ENCODE data around the gene TNPO2. TPM values are rescaled to one million over a fixed set of nuclear protein-coding genes. Genes with fewer than 3 reads are reported as not detected.
"Not testable (repeated sequence)": the region's sequence is repeated elsewhere in the genome, so short reads cannot be mapped to it uniquely, and the experiment has no call there.

TNPO2 gene
- total RNA-seq, 2 donors from 2014 or later, result 106 to 113 TPM

DNA sequence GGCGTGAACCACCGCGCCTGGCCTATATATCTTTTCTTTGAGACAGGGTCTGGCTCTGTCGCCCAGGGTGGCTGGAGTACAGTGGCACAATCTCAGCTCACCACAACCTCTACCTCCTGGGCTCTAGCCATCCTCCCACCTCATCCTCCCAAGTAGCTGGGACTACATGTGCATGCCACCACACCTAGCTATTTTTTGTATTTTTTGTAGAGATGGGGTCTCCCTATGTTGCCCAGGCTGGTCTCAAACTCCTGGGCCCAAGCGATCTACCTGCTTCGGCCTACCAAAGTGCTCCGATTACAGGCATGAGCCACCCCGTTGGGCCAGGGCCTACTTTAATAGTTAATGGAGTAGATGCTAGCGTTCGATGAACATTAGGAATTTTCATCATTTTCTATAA lies 3.4 kb downstream of the TNPO2 start:
- peak overlapping the region; percentile 90 for H3K27ac Mint-ChIP-seq
- peaks cover 15% of the 10 kb centered on the region for H3K4me1 Mint-ChIP-seq
- Histone ChIP-seq H3K36me3 (ENCODE audit: control insufficient read depth, insufficient read depth, low read length) (peaks cover 38% of the 10 kb centered on the region), H3K27me3 (ENCODE audit: control insufficient read depth, insufficient read depth, low read length, poor library complexity, severe bottlenecking) (no peaks in the 10 kb centered on the region), H3K27ac (ENCODE audit: low read depth, low read length) (peak overlapping the region; percentile 92), H3K9ac (ENCODE audit: extremely low read depth, low read length, poor library complexity, severe bottlenecking) (no peak overlapping the region), H3K4me3 (ENCODE audit: low read length) (peak overlapping the region; percentile 96), H3K9me3 (ENCODE audit: control insufficient read depth, low read length) (no peaks in the 10 kb centered on the region), H3K4me1 (ENCODE audit: control insufficient read depth, insufficient read depth, low read length) (no peaks in the 10 kb centered on the region)
- DNase-seq, result no peak
- TF ChIP-seq, protein P1, sequence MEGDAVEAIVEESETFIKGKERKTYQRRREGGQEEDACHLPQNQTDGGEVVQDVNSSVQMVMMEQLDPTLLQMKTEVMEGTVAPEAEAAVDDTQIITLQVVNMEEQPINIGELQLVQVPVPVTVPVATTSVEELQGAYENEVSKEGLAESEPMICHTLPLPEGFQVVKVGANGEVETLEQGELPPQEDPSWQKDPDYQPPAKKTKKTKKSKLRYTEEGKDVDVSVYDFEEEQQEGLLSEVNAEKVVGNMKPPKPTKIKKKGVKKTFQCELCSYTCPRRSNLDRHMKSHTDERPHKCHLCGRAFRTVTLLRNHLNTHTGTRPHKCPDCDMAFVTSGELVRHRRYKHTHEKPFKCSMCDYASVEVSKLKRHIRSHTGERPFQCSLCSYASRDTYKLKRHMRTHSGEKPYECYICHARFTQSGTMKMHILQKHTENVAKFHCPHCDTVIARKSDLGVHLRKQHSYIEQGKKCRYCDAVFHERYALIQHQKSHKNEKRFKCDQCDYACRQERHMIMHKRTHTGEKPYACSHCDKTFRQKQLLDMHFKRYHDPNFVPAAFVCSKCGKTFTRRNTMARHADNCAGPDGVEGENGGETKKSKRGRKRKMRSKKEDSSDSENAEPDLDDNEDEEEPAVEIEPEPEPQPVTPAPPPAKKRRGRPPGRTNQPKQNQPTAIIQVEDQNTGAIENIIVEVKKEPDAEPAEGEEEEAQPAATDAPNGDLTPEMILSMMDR (conservative IDR thresholded peaks at IDR 0.05), result no peak
- no peaks in the 10 kb centered on the region for H3K27me3 Mint-ChIP-seq (ENCODE audit: insufficient read depth)
- 92 to 94% methylated on average over 4 to 10 of the region's 10 CpGs for WGBS, 2 experiments (ENCODE audit: insufficient coverage in 1 of 2, insufficient read length in 1 of 2)
- no peaks in the 10 kb centered on the region for H3K9me3 Mint-ChIP-seq
- H3K36me3 Mint-ChIP-seq (ENCODE audit: low read depth), result peaks cover 35% of the 10 kb centered on the region
- peak overlapping the region; percentile 95 for H3K4me3 Mint-ChIP-seq

DNA sequence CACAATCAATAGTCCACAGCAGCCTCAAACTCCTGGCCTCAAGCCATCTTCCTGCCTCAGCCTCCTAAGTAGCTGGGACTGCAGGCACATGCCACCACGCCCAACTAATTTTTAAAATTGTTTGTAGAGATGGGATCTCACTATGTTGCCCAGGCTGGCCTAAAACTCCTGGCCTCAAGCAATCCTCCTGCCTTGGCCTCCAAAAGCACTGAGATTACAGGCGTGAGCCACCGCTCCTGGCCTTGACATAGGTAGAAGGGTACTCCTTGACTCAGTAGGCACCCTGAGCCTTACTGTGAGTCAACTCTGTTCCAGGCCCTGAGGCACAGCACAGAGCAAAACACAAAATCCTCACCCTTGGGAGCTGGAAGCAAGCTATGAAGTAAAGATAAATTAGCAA lies 7.8 kb downstream of the TNPO2 start:
- Histone ChIP-seq H3K9ac (ENCODE audit: extremely low read depth, low read length, poor library complexity, severe bottlenecking) (no peak overlapping the region), H3K4me1 (ENCODE audit: control insufficient read depth, insufficient read depth, low read length) (no peaks in the 10 kb centered on the region), H3K36me3 (ENCODE audit: control insufficient read depth, insufficient read depth, low read length) (peaks cover 73% of the 10 kb centered on the region), H3K27me3 (ENCODE audit: control insufficient read depth, insufficient read depth, low read length, poor library complexity, severe bottlenecking) (no peaks in the 10 kb centered on the region), H3K27ac (ENCODE audit: low read depth, low read length) (no peak overlapping the region), H3K9me3 (ENCODE audit: control insufficient read depth, low read length) (no peaks in the 10 kb centered on the region), H3K4me3 (ENCODE audit: low read length) (no peak overlapping the region)
- WGBS, 2 experiments (ENCODE audit: insufficient coverage in 1 of 2, insufficient read length in 1 of 2), result 97 to 100% methylated on average over 3 of the region's 3 CpGs
- no peak overlapping the region for H3K27ac Mint-ChIP-seq
- no peak overlapping the region for H3K4me3 Mint-ChIP-seq
- no peak for DNase-seq
- H3K4me1 Mint-ChIP-seq, result peaks cover 5% of the 10 kb centered on the region
- no peaks in the 10 kb centered on the region for H3K9me3 Mint-ChIP-seq
- no peaks in the 10 kb centered on the region for H3K27me3 Mint-ChIP-seq (ENCODE audit: insufficient read depth)
- peaks cover 71% of the 10 kb centered on the region for H3K36me3 Mint-ChIP-seq (ENCODE audit: low read depth)
- TF ChIP-seq, protein P1 (conservative IDR thresholded peaks at IDR 0.05), result no peak

DNA sequence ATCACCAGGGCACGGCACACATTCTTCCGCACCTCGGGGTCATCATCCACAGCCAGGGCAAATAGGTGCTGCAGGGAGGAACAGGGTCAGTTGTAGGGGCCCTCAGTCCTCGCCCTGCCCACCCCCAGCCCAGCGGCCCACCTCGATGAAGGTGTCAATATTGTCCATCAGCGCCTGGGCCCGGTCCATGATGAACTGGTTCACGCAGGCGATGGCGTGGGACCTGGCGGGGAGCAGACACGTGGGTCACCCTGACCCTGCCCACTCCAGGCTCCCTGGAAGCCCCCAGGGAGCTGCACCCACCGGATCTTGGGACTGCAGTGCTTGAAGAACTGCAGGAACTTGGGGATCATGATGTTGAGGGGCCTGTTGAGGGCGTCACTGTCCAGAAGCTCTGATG lies 8.6 kb downstream of the TNPO2 start:
- no peak for DNase-seq

DNA sequence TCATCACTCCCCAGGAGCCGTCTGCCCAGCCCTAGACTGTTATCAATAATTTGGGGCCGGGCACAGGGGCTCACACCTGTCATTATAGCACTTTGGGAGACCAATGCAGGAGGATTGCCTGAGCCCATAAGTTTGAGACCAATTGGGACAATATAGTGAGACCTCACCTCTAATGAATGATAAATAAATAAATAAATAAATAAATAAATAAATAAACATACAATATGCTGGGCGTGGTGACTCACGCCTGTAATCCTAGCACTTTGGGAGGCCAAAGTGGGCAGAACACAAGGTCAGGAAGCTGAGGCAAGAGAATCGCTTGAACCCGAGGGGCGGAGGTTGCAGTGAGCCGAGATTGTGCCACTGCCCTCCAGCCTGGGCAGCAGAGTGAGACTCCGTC lies 10.4 kb downstream of the TNPO2 start:
- H3K27ac ChIP-seq (ENCODE audit: low read depth, low read length); H3K27me3 Mint-ChIP-seq (ENCODE audit: insufficient read depth); H3K27me3 ChIP-seq (ENCODE audit: control insufficient read depth, insufficient read depth, low read length, poor library complexity, severe bottlenecking); H3K4me3 Mint-ChIP-seq; H3K4me1 Mint-ChIP-seq; H3K4me1 ChIP-seq (ENCODE audit: control insufficient read depth, insufficient read depth, low read length); H3K9me3 ChIP-seq (ENCODE audit: control insufficient read depth, low read length); H3K4me3 ChIP-seq (ENCODE audit: low read length); H3K9ac ChIP-seq (ENCODE audit: extremely low read depth, low read length, poor library complexity, severe bottlenecking); H3K27ac Mint-ChIP-seq; H3K9me3 Mint-ChIP-seq; DNase-seq: not testable (repeated sequence)
- 84 to 96% methylated on average over 5 to 9 of the region's 9 CpGs for WGBS, 2 experiments (ENCODE audit: insufficient coverage in 1 of 2, insufficient read length in 1 of 2)
- peaks cover 71% of the 10 kb centered on the region for H3K36me3 Mint-ChIP-seq (ENCODE audit: low read depth)
- H3K36me3 ChIP-seq (ENCODE audit: control insufficient read depth, insufficient read depth, low read length), result peaks cover 85% of the 10 kb centered on the region

More for the DNA sequence above, 8.6 kb downstream of the TNPO2 start:
- Histone ChIP-seq H3K27me3 (ENCODE audit: control insufficient read depth, insufficient read depth, low read length, poor library complexity, severe bottlenecking) (no peaks in the 10 kb centered on the region), H3K27ac (ENCODE audit: low read depth, low read length) (no peak overlapping the region), H3K9ac (ENCODE audit: extremely low read depth, low read length, poor library complexity, severe bottlenecking) (no peak overlapping the region), H3K36me3 (ENCODE audit: control insufficient read depth, insufficient read depth, low read length) (peaks cover 81% of the 10 kb centered on the region), H3K4me1 (ENCODE audit: control insufficient read depth, insufficient read depth, low read length) (no peaks in the 10 kb centered on the region), H3K4me3 (ENCODE audit: low read length) (no peak overlapping the region), H3K9me3 (ENCODE audit: control insufficient read depth, low read length) (no peaks in the 10 kb centered on the region)
- Mint-ChIP-seq H3K4me3 (no peak overlapping the region), H3K27ac (no peak overlapping the region), H3K27me3 (ENCODE audit: insufficient read depth) (no peaks in the 10 kb centered on the region), H3K36me3 (ENCODE audit: low read depth) (peaks cover 75% of the 10 kb centered on the region), H3K4me1 (no peaks in the 10 kb centered on the region), H3K9me3 (no peaks in the 10 kb centered on the region)
- TF ChIP-seq, protein P1 (conservative IDR thresholded peaks at IDR 0.05), result no peak
- WGBS, 2 experiments (ENCODE audit: insufficient coverage in 1 of 2, insufficient read length in 1 of 2), result 96 to 99% methylated on average over 14 to 15 of the region's 15 CpGs

All from endodermal cell (in vitro differentiated cells).